ENCODE results near the gene STARD3. TPM values are rescaled to one million over a fixed set of nuclear protein-coding genes. Genes with fewer than 3 reads are reported as not detected.

STARD3 gene
- total and polyA plus RNA-seq, 12 donors: 14.2 to 46.1 (median 19.9) TPM

GRCh38 chr17:39605492-39606433, 31.2 kb upstream of the STARD3 start:
- no peak for TF ChIP-seq CTCF (IDR thresholded peaks at IDR 0.05)
- Histone ChIP-seq H3K4me3 (peak overlapping the region; percentile 10 to 37 (median 24)), H3K27ac (no peak overlapping the region), H3K27me3 (peaks cover 42 to 100% (median 93%) of the 10 kb centered on the region in 7 donors), H3K4me1 (peaks cover 19 to 42% (median 32%) of the 10 kb centered on the region in 9 donors), H3K36me3 (no peaks in the 10 kb centered on the region), H3K9me3 (no peaks in the 10 kb centered on the region)
- no peak for DNase-seq
- intact Hi-C loops (cut with DNase I): no loop called here
- WGBS, 2 donors: 1% methylated on average over 99 to 102 of the region's 102 CpGs
- peak in 2 of 8 donors; percentile 20 to 26 for ATAC-seq

GRCh38 chr17:39606434-39607056, 30.4 kb upstream of the STARD3 start:
- WGBS, 2 donors: 1% methylated on average over 54 to 66 of the region's 66 CpGs
- ATAC-seq (peak in 4 of 8 donors; percentile 16 to 19 (median 16)), DNase-seq (no peak)
- Histone ChIP-seq H3K9me3 (no peaks in the 10 kb centered on the region), H3K27ac (no peak overlapping the region), H3K4me1 (peaks cover 19 to 42% (median 32%) of the 10 kb centered on the region in 9 donors), H3K27me3 (peaks cover 42 to 98% (median 90%) of the 10 kb centered on the region in 7 donors), H3K36me3 (no peaks in the 10 kb centered on the region), H3K4me3 (peak overlapping the region; percentile 10 to 37 (median 24))
- intact Hi-C loops (cut with DNase I): no loop called here
- TF ChIP-seq CTCF (IDR thresholded peaks at IDR 0.05): no peak

GRCh38 chr17:39607057-39607850, 29.7 kb upstream of the STARD3 start:
- Histone ChIP-seq H3K9me3 (no peaks in the 10 kb centered on the region), H3K36me3 (no peaks in the 10 kb centered on the region), H3K4me1 (peaks cover 19 to 42% (median 32%) of the 10 kb centered on the region in 9 donors), H3K27ac (no peak overlapping the region), H3K4me3 (peak overlapping the region; percentile 10 to 37 (median 24)), H3K27me3 (peaks cover 42 to 96% (median 90%) of the 10 kb centered on the region in 7 donors)
- ATAC-seq: no peak
- DNase-seq: no peak
- intact Hi-C loops (cut with DNase I): no loop called here
- whole genome bisulfite sequencing, 2 donors: 1 to 3% methylated on average over 40 of the region's 40 CpGs
- no peak for TF ChIP-seq CTCF (IDR thresholded peaks at IDR 0.05)

GRCh38 chr17:39607851-39608130, 29.2 kb upstream of the STARD3 start, which contains the start of gene NEUROD2:
NEUROD2 (minus strand) TSS chr17:39607920; CDS start chr17:39606599, 1,321 bp downstream.
- Histone ChIP-seq H3K27me3 (peaks cover 42 to 95% (median 90%) of the 10 kb centered on the region in 7 donors), H3K27ac (no peak within 1 kb of the TSS), H3K4me3 (peak within 1 kb of the TSS; percentile 10 to 37 (median 24)), H3K4me1 (peaks cover 19 to 42% (median 32%) of the 10 kb centered on the region in 9 donors), H3K9me3 (no peaks in the 10 kb centered on the region), H3K36me3 (no peaks in the 10 kb centered on the region)
- no peak for TF ChIP-seq CTCF (IDR thresholded peaks at IDR 0.05)
- intact Hi-C loops (cut with DNase I): no loop called here
- DNase-seq: no peak
- 3 to 6% methylated on average over 20 of the region's 20 CpGs for whole genome bisulfite sequencing, 2 donors
- ATAC-seq: no peak

All from heart right ventricle (tissue), 16 donors.